H1 (cell line): ENCODE results near the gene GRIK4. TPM values are rescaled to one million over a fixed set of nuclear protein-coding genes. Genes with fewer than 3 reads are reported as not detected.

Experiments
- BACH1 ChIP-seq: IDR thresholded peaks from 2 replicates; pipeline ENCODE4 v1.6.1; 2012; ENCODE audit warnings: low read length, improper control_type of control experiment
- CBX8 ChIP-seq: fragments of 300-800, 300-1000 bp; sonication (generic); IDR thresholded peaks from 2 replicates; pipeline ENCODE4 v1.7.1; 2016; ENCODE audit warnings: low read depth, low read length, borderline replicate concordance
- CHD2 ChIP-seq: IDR thresholded peaks from 2 replicates; pipeline ENCODE4 v1.6.1; 2012; ENCODE audit warnings: low read length, improper control_type of control experiment
- EGR1 ChIP-seq: IDR thresholded peaks from 2 replicates; pipeline ENCODE4 v1.6.1; 2011; ENCODE audit warnings: low read depth, low read length, borderline replicate concordance
- GABPA ChIP-seq: IDR thresholded peaks from 2 replicates; pipeline ENCODE4 v1.6.1; 2011; ENCODE audit warnings: mild to moderate bottlenecking, low read length, moderate library complexity, borderline replicate concordance; ENCODE audit not compliant: insufficient read depth
- KDM1A ChIP-seq: fragments of 200-600, 300-600 bp; sonication (generic); IDR thresholded peaks from 2 replicates; pipeline ENCODE4 v1.7.1; 2016; ENCODE audit warnings: mild to moderate bottlenecking, low read length, borderline replicate concordance
- MAFK ChIP-seq: IDR thresholded peaks from 2 replicates; pipeline ENCODE4 v1.6.1; 2012; ENCODE audit warnings: low read depth, mild to moderate bottlenecking, improper control_type of control experiment, low read length
- NANOG ChIP-seq: IDR thresholded peaks from 2 replicates; pipeline ENCODE4 v1.6.1; 2011; ENCODE audit warnings: low read length, low read depth, mild to moderate bottlenecking, inconsistent platforms; ENCODE audit not compliant: insufficient read depth, poor library complexity, severe bottlenecking
- TBP ChIP-seq: IDR thresholded peaks from 2 replicates; pipeline ENCODE4 v1.6.1; 2011; ENCODE audit warnings: low read depth, low read length, improper control_type of control experiment
- ZNF274 ChIP-seq: IDR thresholded peaks from 2 replicates; pipeline ENCODE4 v1.7.0; 2012; ENCODE audit warnings: low read length, borderline replicate concordance; ENCODE audit errors: extremely low read depth
- polyA plus RNA-seq, 7 experiments: library from polyadenylated mRNA; depleted of rRNA in 3 of 7; stranded (reverse) in 5 of 7; unstranded in 2 of 7; fragments of >200 nt in 5 of 7; fragments of 200-250 nt in 2 of 7; gene quantifications; 1 replicate in 5 of 7; 2 replicates in 1 of 7; 4 replicates in 1 of 7; pipeline versions ENCODE4 v1.2.1 to v1.2.3, GENCODE V29; 2011 to 2013; ENCODE audit warnings: missing spikeins in 2 of 7, mixed read lengths in 2 of 7
- total RNA-seq: library from RNA; stranded (reverse); fragmentation: NEBNext Ultra II Directional; extraction: Animal tissue kit (Norgen Biotek cat#: 25700); gene quantifications from 2 replicates; pipeline ENCODE4 v1.2.1, GENCODE V29; 2021
- TF ChIP-seq, protein P1 (sequence below): fragments of 300-600 bp; sonication (generic); IDR thresholded peaks from 2 replicates; pipeline ENCODE4 v1.7.1; 2012; ENCODE audit warnings: low read length, moderate library complexity, mild to moderate bottlenecking, inconsistent platforms; ENCODE audit not compliant: insufficient replicate concordance
- TF ChIP-seq, protein P2 (sequence below): IDR thresholded peaks from 2 replicates; pipeline ENCODE4 v1.6.1; 2012; ENCODE audit warnings: inconsistent platforms

Gene GRIK4
- total and polyA plus RNA-seq, 2 of the 8 experiments (the other 6 are each of a cell fraction or from before 2014, with no cell fraction given) = 1.2 to 2.9 TPM

GRCh38 chr11:120603071-120603470, 91.5 kb downstream of the GRIK4 start (continued):
- TF ChIP-seq, protein P1, sequence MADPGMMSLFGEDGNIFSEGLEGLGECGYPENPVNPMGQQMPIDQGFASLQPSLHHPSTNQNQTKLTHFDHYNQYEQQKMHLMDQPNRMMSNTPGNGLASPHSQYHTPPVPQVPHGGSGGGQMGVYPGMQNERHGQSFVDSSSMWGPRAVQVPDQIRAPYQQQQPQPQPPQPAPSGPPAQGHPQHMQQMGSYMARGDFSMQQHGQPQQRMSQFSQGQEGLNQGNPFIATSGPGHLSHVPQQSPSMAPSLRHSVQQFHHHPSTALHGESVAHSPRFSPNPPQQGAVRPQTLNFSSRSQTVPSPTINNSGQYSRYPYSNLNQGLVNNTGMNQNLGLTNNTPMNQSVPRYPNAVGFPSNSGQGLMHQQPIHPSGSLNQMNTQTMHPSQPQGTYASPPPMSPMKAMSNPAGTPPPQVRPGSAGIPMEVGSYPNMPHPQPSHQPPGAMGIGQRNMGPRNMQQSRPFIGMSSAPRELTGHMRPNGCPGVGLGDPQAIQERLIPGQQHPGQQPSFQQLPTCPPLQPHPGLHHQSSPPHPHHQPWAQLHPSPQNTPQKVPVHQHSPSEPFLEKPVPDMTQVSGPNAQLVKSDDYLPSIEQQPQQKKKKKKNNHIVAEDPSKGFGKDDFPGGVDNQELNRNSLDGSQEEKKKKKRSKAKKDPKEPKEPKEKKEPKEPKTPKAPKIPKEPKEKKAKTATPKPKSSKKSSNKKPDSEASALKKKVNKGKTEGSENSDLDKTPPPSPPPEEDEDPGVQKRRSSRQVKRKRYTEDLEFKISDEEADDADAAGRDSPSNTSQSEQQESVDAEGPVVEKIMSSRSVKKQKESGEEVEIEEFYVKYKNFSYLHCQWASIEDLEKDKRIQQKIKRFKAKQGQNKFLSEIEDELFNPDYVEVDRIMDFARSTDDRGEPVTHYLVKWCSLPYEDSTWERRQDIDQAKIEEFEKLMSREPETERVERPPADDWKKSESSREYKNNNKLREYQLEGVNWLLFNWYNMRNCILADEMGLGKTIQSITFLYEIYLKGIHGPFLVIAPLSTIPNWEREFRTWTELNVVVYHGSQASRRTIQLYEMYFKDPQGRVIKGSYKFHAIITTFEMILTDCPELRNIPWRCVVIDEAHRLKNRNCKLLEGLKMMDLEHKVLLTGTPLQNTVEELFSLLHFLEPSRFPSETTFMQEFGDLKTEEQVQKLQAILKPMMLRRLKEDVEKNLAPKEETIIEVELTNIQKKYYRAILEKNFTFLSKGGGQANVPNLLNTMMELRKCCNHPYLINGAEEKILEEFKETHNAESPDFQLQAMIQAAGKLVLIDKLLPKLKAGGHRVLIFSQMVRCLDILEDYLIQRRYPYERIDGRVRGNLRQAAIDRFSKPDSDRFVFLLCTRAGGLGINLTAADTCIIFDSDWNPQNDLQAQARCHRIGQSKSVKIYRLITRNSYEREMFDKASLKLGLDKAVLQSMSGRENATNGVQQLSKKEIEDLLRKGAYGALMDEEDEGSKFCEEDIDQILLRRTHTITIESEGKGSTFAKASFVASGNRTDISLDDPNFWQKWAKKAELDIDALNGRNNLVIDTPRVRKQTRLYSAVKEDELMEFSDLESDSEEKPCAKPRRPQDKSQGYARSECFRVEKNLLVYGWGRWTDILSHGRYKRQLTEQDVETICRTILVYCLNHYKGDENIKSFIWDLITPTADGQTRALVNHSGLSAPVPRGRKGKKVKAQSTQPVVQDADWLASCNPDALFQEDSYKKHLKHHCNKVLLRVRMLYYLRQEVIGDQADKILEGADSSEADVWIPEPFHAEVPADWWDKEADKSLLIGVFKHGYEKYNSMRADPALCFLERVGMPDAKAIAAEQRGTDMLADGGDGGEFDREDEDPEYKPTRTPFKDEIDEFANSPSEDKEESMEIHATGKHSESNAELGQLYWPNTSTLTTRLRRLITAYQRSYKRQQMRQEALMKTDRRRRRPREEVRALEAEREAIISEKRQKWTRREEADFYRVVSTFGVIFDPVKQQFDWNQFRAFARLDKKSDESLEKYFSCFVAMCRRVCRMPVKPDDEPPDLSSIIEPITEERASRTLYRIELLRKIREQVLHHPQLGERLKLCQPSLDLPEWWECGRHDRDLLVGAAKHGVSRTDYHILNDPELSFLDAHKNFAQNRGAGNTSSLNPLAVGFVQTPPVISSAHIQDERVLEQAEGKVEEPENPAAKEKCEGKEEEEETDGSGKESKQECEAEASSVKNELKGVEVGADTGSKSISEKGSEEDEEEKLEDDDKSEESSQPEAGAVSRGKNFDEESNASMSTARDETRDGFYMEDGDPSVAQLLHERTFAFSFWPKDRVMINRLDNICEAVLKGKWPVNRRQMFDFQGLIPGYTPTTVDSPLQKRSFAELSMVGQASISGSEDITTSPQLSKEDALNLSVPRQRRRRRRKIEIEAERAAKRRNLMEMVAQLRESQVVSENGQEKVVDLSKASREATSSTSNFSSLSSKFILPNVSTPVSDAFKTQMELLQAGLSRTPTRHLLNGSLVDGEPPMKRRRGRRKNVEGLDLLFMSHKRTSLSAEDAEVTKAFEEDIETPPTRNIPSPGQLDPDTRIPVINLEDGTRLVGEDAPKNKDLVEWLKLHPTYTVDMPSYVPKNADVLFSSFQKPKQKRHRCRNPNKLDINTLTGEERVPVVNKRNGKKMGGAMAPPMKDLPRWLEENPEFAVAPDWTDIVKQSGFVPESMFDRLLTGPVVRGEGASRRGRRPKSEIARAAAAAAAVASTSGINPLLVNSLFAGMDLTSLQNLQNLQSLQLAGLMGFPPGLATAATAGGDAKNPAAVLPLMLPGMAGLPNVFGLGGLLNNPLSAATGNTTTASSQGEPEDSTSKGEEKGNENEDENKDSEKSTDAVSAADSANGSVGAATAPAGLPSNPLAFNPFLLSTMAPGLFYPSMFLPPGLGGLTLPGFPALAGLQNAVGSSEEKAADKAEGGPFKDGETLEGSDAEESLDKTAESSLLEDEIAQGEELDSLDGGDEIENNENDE = no peak
- TF ChIP-seq CBX8 (no peak), MAFK (no peak), KDM1A (no peak), EGR1 (no peak), CHD2 (no peak), NANOG (no peak), GABPA (no peak), TBP (no peak), BACH1 (no peak), ZNF274 (no peak)
- TF ChIP-seq, protein P2, sequence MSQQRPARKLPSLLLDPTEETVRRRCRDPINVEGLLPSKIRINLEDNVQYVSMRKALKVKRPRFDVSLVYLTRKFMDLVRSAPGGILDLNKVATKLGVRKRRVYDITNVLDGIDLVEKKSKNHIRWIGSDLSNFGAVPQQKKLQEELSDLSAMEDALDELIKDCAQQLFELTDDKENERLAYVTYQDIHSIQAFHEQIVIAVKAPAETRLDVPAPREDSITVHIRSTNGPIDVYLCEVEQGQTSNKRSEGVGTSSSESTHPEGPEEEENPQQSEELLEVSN = no peak
